OCI-LY1 (cell line): Measurements from ENCODE around the gene TUBGCP2.

Experiments
- CTCF ChIP-seq: fragments of 200-600 bp; sonication (generic), shearing (Covaris generic); IDR thresholded peaks from 2 replicates; pipeline ENCODE4 v1.5.1; 2017; ENCODE audit warnings: mild to moderate bottlenecking, antibody characterized with exemption, low read length, moderate library complexity, mixed read lengths
- EZH2 ChIP-seq: fragments of 200-600 bp; sonication (generic), shearing (Covaris generic); IDR thresholded peaks from 2 replicates; pipeline ENCODE4 v1.8.0; 2017; ENCODE audit warnings: borderline replicate concordance, mixed run types, mild to moderate bottlenecking, antibody characterized with exemption, low read length, moderate library complexity, mixed read lengths

GRCh38 chr10:133277277-133277992, 31.2 kb downstream of the TUBGCP2 start:
- TF ChIP-seq CTCF = no peak
- no peak for TF ChIP-seq EZH2
